HG03432 (cell line): ENCODE measurements around the gene PRKAR1B.

Experiments
- ATAC-seq: cut with Tn5 transposase; IDR thresholded peaks from one replicate; pipeline ENCODE4 v1.9.1; 2021; ENCODE audit warnings: mild to moderate bottlenecking, moderate library complexity; ENCODE audit not compliant: unreplicated experiment

The PRKAR1B gene

GRCh38 chr7:501526-501925 lies 225.6 kb downstream of the PRKAR1B start:
- ATAC-seq = no peak

- ATAC-seq = no peak
Observed at GRCh38 chr7:500521-501420, 226.3 kb downstream of the PRKAR1B start.

- no peak for ATAC-seq
Observed at GRCh38 chr7:499853-500485, 227.1 kb downstream of the PRKAR1B start.
